Measurements from ENCODE around the gene ERGIC1. TPM values are rescaled to one million over a fixed set of nuclear protein-coding genes. Genes with fewer than 3 reads are reported as not detected.
A peak's percentile ranks its signal among the peaks of the same experiment; 100 is the strongest.

ERGIC1 gene
- total RNA-seq, 1 donor from 2014 or later = 79.4 TPM

DNA sequence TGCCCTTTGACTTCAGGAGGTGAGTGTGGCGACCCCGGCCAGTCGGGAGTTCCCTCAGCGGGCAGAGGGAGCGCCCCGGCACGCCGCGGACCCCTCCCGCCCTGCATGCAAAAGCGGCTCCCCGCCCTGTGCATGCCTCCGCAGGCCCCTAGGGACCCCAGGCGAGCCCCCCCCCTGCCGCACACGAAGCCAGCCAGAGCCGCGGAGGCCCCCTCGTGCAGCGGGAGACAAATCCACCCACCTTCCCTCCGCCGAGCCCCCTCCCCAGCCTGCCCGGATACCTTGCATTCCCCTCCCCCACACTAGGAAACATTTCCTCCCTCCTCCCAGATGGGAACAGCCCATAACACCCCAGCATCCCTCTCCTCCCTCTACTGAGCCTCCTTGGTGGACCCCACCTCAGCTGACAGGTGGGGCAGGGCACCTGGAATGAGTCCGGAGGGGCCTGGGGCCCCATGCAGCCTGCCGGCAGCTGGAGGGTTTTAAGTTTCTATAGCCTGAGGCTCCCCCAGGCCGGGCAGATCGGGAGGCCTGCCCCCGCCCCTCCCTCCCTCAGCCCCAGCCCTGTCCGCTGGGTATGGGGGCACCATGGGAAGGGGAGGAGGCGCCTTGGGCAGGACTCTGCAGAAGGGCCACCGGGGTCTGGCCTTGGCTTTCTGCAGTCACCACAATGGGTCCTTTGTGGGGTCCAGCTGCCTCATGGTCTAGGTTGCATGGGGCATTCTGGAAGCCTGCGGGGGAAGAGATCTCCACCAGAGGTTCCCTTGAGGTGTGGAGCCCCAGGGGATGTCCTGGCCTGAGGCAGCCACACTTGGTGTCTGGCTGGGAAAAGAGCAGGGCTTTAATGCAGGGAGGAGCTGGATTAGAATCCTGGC lies 601 bp downstream of the ERGIC1 start:
- H3K36me3 ChIP-seq = peaks cover 3% of the 10 kb centered on the region
- H3K4me3 ChIP-seq = peak overlapping the region; percentile 98
- TF ChIP-seq, protein P1, sequence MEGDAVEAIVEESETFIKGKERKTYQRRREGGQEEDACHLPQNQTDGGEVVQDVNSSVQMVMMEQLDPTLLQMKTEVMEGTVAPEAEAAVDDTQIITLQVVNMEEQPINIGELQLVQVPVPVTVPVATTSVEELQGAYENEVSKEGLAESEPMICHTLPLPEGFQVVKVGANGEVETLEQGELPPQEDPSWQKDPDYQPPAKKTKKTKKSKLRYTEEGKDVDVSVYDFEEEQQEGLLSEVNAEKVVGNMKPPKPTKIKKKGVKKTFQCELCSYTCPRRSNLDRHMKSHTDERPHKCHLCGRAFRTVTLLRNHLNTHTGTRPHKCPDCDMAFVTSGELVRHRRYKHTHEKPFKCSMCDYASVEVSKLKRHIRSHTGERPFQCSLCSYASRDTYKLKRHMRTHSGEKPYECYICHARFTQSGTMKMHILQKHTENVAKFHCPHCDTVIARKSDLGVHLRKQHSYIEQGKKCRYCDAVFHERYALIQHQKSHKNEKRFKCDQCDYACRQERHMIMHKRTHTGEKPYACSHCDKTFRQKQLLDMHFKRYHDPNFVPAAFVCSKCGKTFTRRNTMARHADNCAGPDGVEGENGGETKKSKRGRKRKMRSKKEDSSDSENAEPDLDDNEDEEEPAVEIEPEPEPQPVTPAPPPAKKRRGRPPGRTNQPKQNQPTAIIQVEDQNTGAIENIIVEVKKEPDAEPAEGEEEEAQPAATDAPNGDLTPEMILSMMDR (IDR thresholded peaks at IDR 0.05; ENCODE audit: borderline replicate concordance) = no peak
- no peaks in the 10 kb centered on the region for H3K27me3 ChIP-seq (ENCODE audit: low read depth)
- intact Hi-C loops (cut with micrococcal nuclease) = no loop called here
- no peaks in the 10 kb centered on the region for H3K9me3 ChIP-seq (replicated peaks)
- no peak for DNase-seq
- H3K4me1 ChIP-seq = peaks cover 53% of the 10 kb centered on the region
- H3K27ac ChIP-seq (replicated peaks) = peak overlapping the region; percentile 91

DNA sequence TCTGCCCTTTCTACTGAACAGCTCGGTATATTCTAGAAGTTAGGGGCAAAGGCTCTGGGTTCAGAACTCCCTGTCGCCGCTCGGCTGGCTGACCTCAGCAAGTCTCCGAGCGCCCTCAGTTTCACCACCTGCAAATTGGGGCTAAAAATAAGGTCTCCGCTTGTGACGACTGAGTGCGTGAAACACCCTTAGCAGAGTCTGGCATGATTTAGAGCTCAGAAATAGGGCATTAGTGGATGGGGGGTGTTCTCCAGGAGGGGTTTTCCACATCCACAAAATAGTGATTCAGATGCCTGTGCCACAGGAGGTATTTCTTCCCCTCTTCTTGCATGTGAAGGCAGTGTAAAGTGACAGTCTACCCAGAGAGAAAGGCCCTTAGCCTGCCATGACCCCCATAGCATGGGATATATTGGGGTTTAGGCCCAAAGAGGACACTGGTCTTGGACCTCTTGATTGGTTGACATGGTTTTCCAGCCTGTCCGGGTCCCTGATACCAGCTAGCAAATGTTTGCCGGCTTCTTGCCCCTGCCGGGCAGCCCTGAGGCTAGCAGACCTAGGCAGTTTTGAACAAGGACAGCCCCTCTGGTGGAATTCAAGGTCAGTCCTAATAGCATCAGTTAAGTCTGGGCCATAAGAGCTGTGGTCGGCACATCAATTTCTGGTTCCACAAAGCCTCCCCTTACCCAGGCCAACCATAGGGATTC lies 1.4 kb downstream of the ERGIC1 start:
- TF ChIP-seq, protein P1 (IDR thresholded peaks at IDR 0.05; ENCODE audit: borderline replicate concordance) = no peak
- Histone ChIP-seq H3K36me3 (peaks cover 3% of the 10 kb centered on the region), H3K4me3 (peak overlapping the region; percentile 98), H3K27me3 (ENCODE audit: low read depth) (no peaks in the 10 kb centered on the region), H3K27ac (replicated peaks) (peak overlapping the region; percentile 91), H3K9me3 (replicated peaks) (no peaks in the 10 kb centered on the region), H3K4me1 (peaks cover 61% of the 10 kb centered on the region)
- DNase-seq = no peak
- intact Hi-C loops (cut with micrococcal nuclease) = no loop called here

DNA sequence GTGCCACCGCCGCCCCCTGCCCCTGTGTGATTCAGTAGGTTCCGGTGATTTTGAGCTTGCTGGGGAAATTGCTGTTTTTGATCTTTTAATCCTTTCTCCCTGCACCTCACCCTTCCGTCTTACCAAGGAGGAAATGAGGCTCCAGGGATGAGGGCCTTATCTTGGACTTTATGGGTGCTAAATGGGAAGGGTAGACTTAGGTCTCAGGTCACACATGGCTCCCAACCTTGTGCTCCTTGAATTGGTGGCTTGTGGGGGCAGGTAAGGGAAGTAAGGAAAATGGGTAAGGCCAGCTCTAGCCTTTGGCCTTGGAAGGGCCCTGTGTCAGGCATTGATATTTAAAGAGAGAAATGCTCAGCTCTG lies 1.9 kb downstream of the ERGIC1 start:
- Histone ChIP-seq H3K9me3 (replicated peaks) (no peaks in the 10 kb centered on the region), H3K27me3 (ENCODE audit: low read depth) (no peaks in the 10 kb centered on the region), H3K4me1 (peaks cover 67% of the 10 kb centered on the region), H3K36me3 (peaks cover 3% of the 10 kb centered on the region), H3K27ac (replicated peaks) (peak overlapping the region; percentile 91), H3K4me3 (peak overlapping the region; percentile 98)
- TF ChIP-seq, protein P1 (IDR thresholded peaks at IDR 0.05; ENCODE audit: borderline replicate concordance) = no peak
- intact Hi-C loops (cut with micrococcal nuclease) = no loop called here
- no peak for DNase-seq

DNA sequence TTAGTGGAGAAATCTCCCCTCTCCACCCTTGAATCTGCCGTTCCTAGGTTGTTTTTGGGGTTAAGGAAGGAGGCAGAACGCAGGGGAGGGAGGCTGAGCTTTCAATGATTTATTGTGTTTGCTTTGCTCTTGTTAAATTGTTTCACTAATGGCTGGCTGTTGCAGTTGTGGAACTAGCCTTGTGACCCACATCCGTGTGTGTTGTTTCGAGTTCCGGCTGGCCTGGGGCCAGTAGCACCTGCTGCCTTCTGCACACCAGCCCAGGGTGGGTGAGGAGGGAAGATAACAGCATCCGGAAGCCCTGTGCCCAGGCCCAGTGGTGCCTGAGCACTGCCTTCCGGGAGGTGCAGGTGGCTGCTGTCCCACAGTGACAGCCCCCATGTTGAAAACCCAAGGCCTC lies 3.6 kb downstream of the ERGIC1 start:
- Histone ChIP-seq H3K4me1 (peaks cover 74% of the 10 kb centered on the region), H3K27me3 (ENCODE audit: low read depth) (no peaks in the 10 kb centered on the region), H3K36me3 (peaks cover 3% of the 10 kb centered on the region), H3K9me3 (replicated peaks) (no peaks in the 10 kb centered on the region), H3K27ac (replicated peaks) (peak overlapping the region; percentile 23), H3K4me3 (no peak overlapping the region)
- no peak for DNase-seq
- TF ChIP-seq, protein P1 (IDR thresholded peaks at IDR 0.05; ENCODE audit: borderline replicate concordance) = no peak
- intact Hi-C loops (cut with micrococcal nuclease) = no loop called here

DNA sequence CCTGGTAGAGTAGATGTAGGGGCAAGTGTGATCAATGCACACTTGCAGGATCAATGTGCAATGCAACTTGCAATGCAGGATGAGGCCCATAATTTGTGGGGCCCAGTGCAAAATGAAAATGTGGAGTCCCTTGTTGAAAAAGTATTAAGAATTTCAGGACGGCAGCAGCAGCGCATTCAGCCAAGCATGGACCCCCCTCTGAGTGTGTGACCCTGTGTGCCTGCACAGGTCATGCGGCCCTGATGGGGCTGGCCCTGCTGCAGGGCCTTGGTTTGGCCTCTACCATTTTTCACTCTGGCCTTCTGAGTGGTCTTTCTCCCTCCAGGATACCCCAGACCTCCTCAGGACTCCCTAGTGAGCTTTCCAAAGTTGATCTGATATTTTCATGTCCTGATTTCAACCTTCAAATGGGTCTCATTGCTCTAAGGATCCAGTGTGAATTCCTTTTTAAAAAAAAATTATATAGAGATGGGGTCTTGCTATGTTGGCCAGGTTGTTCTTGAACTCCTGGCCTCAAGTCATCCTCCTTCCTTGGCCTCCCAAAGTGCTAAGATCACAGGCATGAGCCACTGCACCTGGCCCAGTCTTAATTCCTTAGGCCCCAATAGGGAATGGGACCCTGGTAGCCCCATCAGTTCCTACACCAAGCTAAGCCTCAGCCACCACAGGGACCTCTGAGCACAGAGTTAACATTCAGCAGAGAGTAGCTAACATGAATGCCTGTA lies 4.3 kb downstream of the ERGIC1 start:
- Histone ChIP-seq H3K4me3 (no peak overlapping the region), H3K36me3 (peaks cover 3% of the 10 kb centered on the region), H3K9me3 (replicated peaks) (no peaks in the 10 kb centered on the region), H3K27ac (replicated peaks) (no peak overlapping the region), H3K4me1 (peaks cover 67% of the 10 kb centered on the region), H3K27me3 (ENCODE audit: low read depth) (no peaks in the 10 kb centered on the region)
- no peak for DNase-seq
- TF ChIP-seq, protein P1 (IDR thresholded peaks at IDR 0.05; ENCODE audit: borderline replicate concordance) = no peak
- intact Hi-C loops (cut with micrococcal nuclease) = no loop called here

Data from left ventricle myocardium inferior (tissue), 1 donor.